Measurements from ENCODE around the gene BCAR3. TPM values are rescaled to one million over a fixed set of nuclear protein-coding genes. Genes with fewer than 3 reads are reported as not detected.

Gene BCAR3
- total RNA-seq, 1 experiment from 2014 or later: 33.9 TPM

DNA sequence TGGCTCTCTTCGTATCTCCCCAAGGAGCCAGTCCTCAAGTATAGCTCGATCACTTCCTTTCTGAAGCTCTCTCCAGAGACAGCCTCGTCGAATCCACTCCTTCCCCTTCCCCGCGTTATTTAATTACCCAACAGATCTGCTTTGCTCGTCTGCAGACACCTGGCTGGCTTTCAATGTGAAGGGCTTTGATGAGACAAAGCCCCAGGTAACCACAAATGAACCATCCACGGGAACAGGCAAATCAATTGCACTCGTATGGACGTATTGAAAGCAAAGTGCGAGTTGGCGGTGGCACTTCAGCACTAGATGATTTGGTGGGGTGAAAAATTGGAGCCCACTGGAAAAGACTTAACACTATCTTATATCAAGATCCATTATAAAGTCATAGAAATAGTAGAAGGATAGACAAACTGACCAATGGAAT lies 364 bp upstream of the BCAR3 start:
- intact Hi-C loops (cut with micrococcal nuclease; ENCODE audit: unreplicated experiment) (loop anchor here (5.0 kb wide), 1 partner anchor 130 kb away; no protein-coding TSS in a partner anchor), in situ Hi-C loops (cut with HindIII; ENCODE audit: low pct_unique_long_range_greater_than_20kb, low sequenced_read_pairs) (no loop called here)
- ChIA-PET POLR2A (no interaction called here), CTCF (interaction anchor here (1.2 kb wide), 1 partner anchor 164 kb away, joined by 3 read pairs; no protein-coding TSS in a partner anchor)
- TF ChIP-seq SIN3A (IDR thresholded peaks at IDR 0.05; ENCODE audit: borderline replicate concordance, insufficient read depth, low read depth, low read length) (no peak), REST (IDR thresholded peaks at IDR 0.05; ENCODE audit: insufficient read depth in 1 of 2, low read depth in 2 of 2, low read length in 1 of 2) (no peak), POLR2AphosphoS5 (IDR thresholded peaks at IDR 0.05; ENCODE audit: low read depth, low read length) (no peak), TCF7L2 (IDR thresholded peaks at IDR 0.05; ENCODE audit: low read depth, low read length) (no peak)
- TF ChIP-seq, protein P1, sequence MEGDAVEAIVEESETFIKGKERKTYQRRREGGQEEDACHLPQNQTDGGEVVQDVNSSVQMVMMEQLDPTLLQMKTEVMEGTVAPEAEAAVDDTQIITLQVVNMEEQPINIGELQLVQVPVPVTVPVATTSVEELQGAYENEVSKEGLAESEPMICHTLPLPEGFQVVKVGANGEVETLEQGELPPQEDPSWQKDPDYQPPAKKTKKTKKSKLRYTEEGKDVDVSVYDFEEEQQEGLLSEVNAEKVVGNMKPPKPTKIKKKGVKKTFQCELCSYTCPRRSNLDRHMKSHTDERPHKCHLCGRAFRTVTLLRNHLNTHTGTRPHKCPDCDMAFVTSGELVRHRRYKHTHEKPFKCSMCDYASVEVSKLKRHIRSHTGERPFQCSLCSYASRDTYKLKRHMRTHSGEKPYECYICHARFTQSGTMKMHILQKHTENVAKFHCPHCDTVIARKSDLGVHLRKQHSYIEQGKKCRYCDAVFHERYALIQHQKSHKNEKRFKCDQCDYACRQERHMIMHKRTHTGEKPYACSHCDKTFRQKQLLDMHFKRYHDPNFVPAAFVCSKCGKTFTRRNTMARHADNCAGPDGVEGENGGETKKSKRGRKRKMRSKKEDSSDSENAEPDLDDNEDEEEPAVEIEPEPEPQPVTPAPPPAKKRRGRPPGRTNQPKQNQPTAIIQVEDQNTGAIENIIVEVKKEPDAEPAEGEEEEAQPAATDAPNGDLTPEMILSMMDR (IDR thresholded peaks at IDR 0.05): no peak
- ATAC-seq (no peak), DNase-seq (ENCODE audit: low read depth, low spot score) (no peak)
- Histone ChIP-seq H3K4me1 (ENCODE audit: control insufficient read depth, insufficient read depth, low read length) (peaks cover 25% of the 10 kb centered on the region), H3K4me3 (ENCODE audit: low read depth in 2 of 2, low read length in 2 of 2) (peak overlapping the region; percentile 68 to 72), H3K27me3 (ENCODE audit: control insufficient read depth, insufficient read depth, low read length) (no peaks in the 10 kb centered on the region), H3K36me3 (ENCODE audit: control insufficient read depth, insufficient read depth, low read length) (no peaks in the 10 kb centered on the region), H3K27ac (ENCODE audit: low read length) (peak overlapping the region; percentile 94), H3K9me3 (ENCODE audit: control insufficient read depth, insufficient read depth, low read depth, low read length) (no peaks in the 10 kb centered on the region)
- BruUV-seq (replicated peaks): no TSS peak

DNA sequence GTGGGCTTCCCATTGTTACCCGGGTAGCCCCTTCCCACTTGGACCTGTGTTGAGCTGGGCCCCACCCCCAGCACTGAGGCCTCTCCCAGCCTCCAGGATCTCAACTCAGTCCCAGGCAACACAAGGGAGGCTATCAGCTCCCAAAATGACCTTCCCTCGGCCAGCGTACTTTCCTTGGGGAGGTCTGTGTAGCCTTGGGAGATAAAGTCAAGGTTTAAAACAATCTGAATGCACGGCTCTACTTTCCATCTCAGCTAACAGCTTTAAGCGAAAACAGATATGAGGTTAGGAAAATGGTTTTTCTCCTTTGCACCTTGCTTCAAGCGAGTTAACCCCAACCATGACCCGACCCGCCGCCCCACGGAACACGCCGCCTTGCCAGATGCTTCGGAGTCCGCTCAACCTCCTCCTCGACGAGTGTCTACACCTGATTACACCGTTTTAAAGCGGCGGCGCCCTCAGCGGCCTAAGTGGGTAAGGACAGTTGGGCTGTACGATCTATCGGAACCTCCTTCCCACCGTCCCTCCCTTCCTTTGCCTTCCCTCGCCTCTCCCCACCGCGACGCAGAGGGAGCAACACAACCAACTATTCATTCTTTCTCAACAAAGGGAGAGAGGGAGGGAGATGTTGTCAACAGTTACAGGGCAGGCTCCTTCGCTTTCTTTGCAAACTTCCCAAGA lies 1.1 kb downstream of the BCAR3 start:
- H3K4me3 ChIP-seq (ENCODE audit: low read depth in 2 of 2, low read length in 2 of 2): peak overlapping the region; percentile 68 to 72
- POLR2A ChIA-PET: no interaction called here
- peak overlapping the region; percentile 89 for H3K27ac ChIP-seq (ENCODE audit: low read length)
- DNase-seq (ENCODE audit: low read depth, low spot score) (no peak), ATAC-seq (peak; percentile 90)
- H3K9me3 ChIP-seq (ENCODE audit: control insufficient read depth, insufficient read depth, low read depth, low read length): no peaks in the 10 kb centered on the region
- TF ChIP-seq, protein P1 (IDR thresholded peaks at IDR 0.05): peak; percentile 73
- TF ChIP-seq TCF7L2 (IDR thresholded peaks at IDR 0.05; ENCODE audit: low read depth, low read length): no peak
- 0 out of 4 replicates have a peak, but pooled peaks of 1 of the 2 experiments have one; percentile 29 for TF ChIP-seq REST (IDR thresholded peaks at IDR 0.05; ENCODE audit: insufficient read depth in 1 of 2, low read depth in 2 of 2, low read length in 1 of 2)
- H3K36me3 ChIP-seq (ENCODE audit: control insufficient read depth, insufficient read depth, low read length): no peaks in the 10 kb centered on the region
- intact Hi-C loops (cut with micrococcal nuclease; ENCODE audit: unreplicated experiment): loop anchor here (5.0 kb wide), 1 partner anchor 132 kb away; no protein-coding TSS in a partner anchor
- in situ Hi-C loops (cut with HindIII; ENCODE audit: low pct_unique_long_range_greater_than_20kb, low sequenced_read_pairs): no loop called here
- CTCF ChIA-PET: interaction anchor here (0.7 to 1.2 kb wide), 2 partner anchors 133 to 165 kb away, joined by 3 read pairs; no protein-coding TSS in a partner anchor
- no TSS peak for BruUV-seq (replicated peaks)
- no peaks in the 10 kb centered on the region for H3K27me3 ChIP-seq (ENCODE audit: control insufficient read depth, insufficient read depth, low read length)
- peaks cover 32% of the 10 kb centered on the region for H3K4me1 ChIP-seq (ENCODE audit: control insufficient read depth, insufficient read depth, low read length)

Data from Panc1 (cell line).